ENCODE results near the gene FGFR3. TPM values are rescaled to one million over a fixed set of nuclear protein-coding genes. Genes with fewer than 3 reads are reported as not detected.

FGFR3 gene
- total RNA-seq, 4 donors from 2014 or later, result 56.2 to 209 (median 110) TPM

- no peaks in the 10 kb centered on the region for H3K27me3 ChIP-seq
- intact Hi-C loops (cut with DNase I; ENCODE audit: low total_unique reads) (no loop called here), in situ Hi-C loops (cut with MboI; ENCODE audit: low pct_ligation_motif_present in 1 of 4, low pct_unique_long_range_greater_than_20kb in 1 of 4, low sequenced_read_pairs in 3 of 4) (loop anchor here in 1 of 4 donors (25.0 kb wide), 1 partner anchor 381 kb away; no protein-coding TSS in a partner anchor)
- H3K4me1 ChIP-seq, result peaks cover 0 to 19% (median 9%) of the 10 kb centered on the region in 4 donors
- no peaks in the 10 kb centered on the region for H3K36me3 ChIP-seq
- no peak overlapping the region for H3K27ac ChIP-seq
- H3K9me3 ChIP-seq, result no peaks in the 10 kb centered on the region
- TF ChIP-seq EP300 (IDR thresholded peaks at IDR 0.05; ENCODE audit: low read depth), result no peak
- TF ChIP-seq POLR2AphosphoS5 (IDR thresholded peaks at IDR 0.05), result no peak
- TF ChIP-seq CTCF (IDR thresholded peaks at IDR 0.05), result no peak
- TF ChIP-seq POLR2A (IDR thresholded peaks at IDR 0.05), result no peak
- no peak for DNase-seq
- WGBS, 2 donors (ENCODE audit: low coverage in 1 of 2), result 91% methylated on average over 9 of the region's 11 CpGs; no CpG with 5 or more reads in 1 of the 2 donors
- no peak overlapping the region for H3K4me3 ChIP-seq
Measured at GRCh38 chr4:1806223-1806564, 13.1 kb downstream of the FGFR3 start.

GRCh38 chr4:1806596-1807331 is 13.7 kb downstream of the FGFR3 start:
- TF ChIP-seq POLR2A (IDR thresholded peaks at IDR 0.05) (no peak), POLR2AphosphoS5 (IDR thresholded peaks at IDR 0.05) (no peak), CTCF (IDR thresholded peaks at IDR 0.05) (no peak), EP300 (IDR thresholded peaks at IDR 0.05; ENCODE audit: low read depth) (no peak)
- Histone ChIP-seq H3K27ac (no peak overlapping the region), H3K4me1 (peaks cover 0 to 19% (median 9%) of the 10 kb centered on the region in 4 donors), H3K4me3 (no peak overlapping the region), H3K36me3 (no peaks in the 10 kb centered on the region), H3K27me3 (no peaks in the 10 kb centered on the region), H3K9me3 (no peaks in the 10 kb centered on the region)
- WGBS, 2 donors (ENCODE audit: low coverage in 1 of 2), result 87% methylated on average over 20 of the region's 41 CpGs; no CpG with 5 or more reads in 1 of the 2 donors
- intact Hi-C loops (cut with DNase I; ENCODE audit: low total_unique reads), result no loop called here
- no peak for DNase-seq
- in situ Hi-C loops (cut with MboI; ENCODE audit: low pct_ligation_motif_present in 1 of 4, low pct_unique_long_range_greater_than_20kb in 1 of 4, low sequenced_read_pairs in 3 of 4), result loop anchor here in 1 of 4 donors (25.0 kb wide), 1 partner anchor 381 kb away; no protein-coding TSS in a partner anchor

- in situ Hi-C loops (cut with MboI; ENCODE audit: low pct_ligation_motif_present in 1 of 4, low pct_unique_long_range_greater_than_20kb in 1 of 4, low sequenced_read_pairs in 3 of 4), result loop anchor here in 1 of 4 donors (25.0 kb wide), 1 partner anchor 380 kb away; no protein-coding TSS in a partner anchor
- intact Hi-C loops (cut with DNase I; ENCODE audit: low total_unique reads), result no loop called here
- H3K9me3 ChIP-seq, result no peaks in the 10 kb centered on the region
Measured at GRCh38 chr4:1807332-1807777, 14.3 kb downstream of the FGFR3 start.

More at GRCh38 chr4:1807332-1807777, 14.3 kb downstream of the FGFR3 start:
- peaks cover 0 to 15% (median 9%) of the 10 kb centered on the region in 4 donors for H3K4me1 ChIP-seq
- no peaks in the 10 kb centered on the region for H3K36me3 ChIP-seq
- H3K27ac ChIP-seq, result no peak overlapping the region
- no peaks in the 10 kb centered on the region for H3K27me3 ChIP-seq
- H3K4me3 ChIP-seq, result no peak overlapping the region
- DNase-seq, result no peak
- TF ChIP-seq POLR2AphosphoS5 (IDR thresholded peaks at IDR 0.05), result no peak
- TF ChIP-seq EP300 (IDR thresholded peaks at IDR 0.05; ENCODE audit: low read depth), result no peak
- no peak for TF ChIP-seq CTCF (IDR thresholded peaks at IDR 0.05)
- no peak for TF ChIP-seq POLR2A (IDR thresholded peaks at IDR 0.05)
- WGBS, 2 donors (ENCODE audit: low coverage in 1 of 2), result 84% methylated on average over 11 of the region's 16 CpGs; no CpG with 5 or more reads in 1 of the 2 donors
